ENCODE results near the gene SLC6A6.

- TF ChIP-seq EZH2 (IDR thresholded peaks at IDR 0.05; ENCODE audit: insufficient read depth, poor library complexity, severe bottlenecking) (no peak), EZH2phosphoT487 (IDR thresholded peaks at IDR 0.05; ENCODE audit: insufficient read depth, low read depth) (no peak)
Observed at GRCh38 chr3:14424711-14425580, 22.5 kb downstream of the SLC6A6 start.
